GM23338 (cell line): ENCODE results near the gene SRSF12. TPM values are rescaled to one million over a fixed set of nuclear protein-coding genes. Genes with fewer than 3 reads are reported as not detected.
"Not testable (repeated sequence)": the region's sequence is repeated elsewhere in the genome, so short reads cannot be mapped to it uniquely, and the experiment has no call there.

Source experiments
- ATAC-seq: fragments of 200-7000 bp; cut with Tn5 transposase; 3 replicates; pipeline ENCODE4 v1.9.1; 2020
- DNase-seq: peaks from one replicate; pipeline ENCODE4 v3.0.0-alpha.2; 2015; ENCODE audit warnings: low spot score
- H2AFZ ChIP-seq: fragments of 200-600 bp; sonication (generic); 2 replicates; pipeline ENCODE4 v1.8.0; 2016; ENCODE audit warnings: antibody characterized with exemption, mild to moderate bottlenecking, moderate library complexity
- H3F3A ChIP-seq: fragments of 200-600 bp; sonication (generic); replicated peaks from 2 replicates; pipeline ENCODE4 v1.8.0; 2017; ENCODE audit warnings: antibody characterized with exemption, mixed run types, low read depth
- H3K27ac ChIP-seq: fragments of 200-600 bp; sonication (generic); 2 replicates; pipeline ENCODE4 v1.6.1; 2016; ENCODE audit warnings: low read depth
- H3K27me3 ChIP-seq: fragments of 200-600 bp; sonication (generic); 2 replicates; pipeline ENCODE4 v1.8.0; 2016; ENCODE audit warnings: mild to moderate bottlenecking, mixed run types, moderate library complexity; ENCODE audit not compliant: insufficient read depth
- H3K36me3 ChIP-seq: fragments of 200-600 bp; sonication (generic); 2 replicates; pipeline ENCODE4 v1.8.0; 2016; ENCODE audit warnings: mild to moderate bottlenecking; ENCODE audit not compliant: insufficient read depth
- H3K4me1 ChIP-seq: fragments of 200-600 bp; sonication (generic); 2 replicates; pipeline ENCODE4 v1.8.0; 2016; ENCODE audit warnings: mild to moderate bottlenecking, moderate library complexity; ENCODE audit not compliant: insufficient read depth
- H3K4me2 ChIP-seq: fragments of 200-600 bp; sonication (generic); 2 replicates; pipeline ENCODE4 v1.7.1; 2017; ENCODE audit warnings: mixed run types
- H3K4me3 ChIP-seq: fragments of 200-600 bp; sonication (generic); 2 replicates; pipeline ENCODE4 v1.6.1; 2016; ENCODE audit warnings: mixed run types
- H3K79me2 ChIP-seq: fragments of 200-600 bp; sonication (generic); replicated peaks from 2 replicates; pipeline ENCODE4 v1.8.0; 2017; ENCODE audit warnings: mild to moderate bottlenecking; ENCODE audit not compliant: insufficient read depth
- H3K9me2 ChIP-seq: fragments of 200-600 bp; sonication (generic); 2 replicates; pipeline ENCODE4 v1.8.0; 2017; ENCODE audit not compliant: insufficient read depth
- H4K20me1 ChIP-seq: fragments of 200-600 bp; sonication (generic); replicated peaks from 2 replicates; pipeline ENCODE4 v1.8.0; 2017; ENCODE audit warnings: mild to moderate bottlenecking; ENCODE audit not compliant: insufficient read depth
- H3K27ac Mint-ChIP-seq: 2 replicates; pipeline ENCODE4 v1.8.0; 2020; ENCODE audit warnings: inconsistent platforms, mild to moderate bottlenecking, moderate library complexity, mixed read lengths
- H3K27me3 Mint-ChIP-seq: 3 replicates; pipeline ENCODE4 v1.8.0; 2022; ENCODE audit warnings: low read depth, mild to moderate bottlenecking, moderate library complexity, mixed read lengths, inconsistent platforms; ENCODE audit not compliant: insufficient read depth, poor library complexity
- H3K36me3 Mint-ChIP-seq: 3 replicates; pipeline ENCODE4 v1.8.0; 2021; ENCODE audit warnings: low read depth, mild to moderate bottlenecking, inconsistent platforms, moderate library complexity, mixed read lengths
- H3K4me1 Mint-ChIP-seq: 3 replicates; pipeline ENCODE4 v1.8.0; 2020; ENCODE audit warnings: mild to moderate bottlenecking, inconsistent platforms, mixed read lengths
- H3K4me3 Mint-ChIP-seq: 3 replicates; pipeline ENCODE4 v1.8.0; 2021; ENCODE audit warnings: moderate library complexity, mild to moderate bottlenecking, inconsistent platforms, mixed read lengths
- H3K9me3 Mint-ChIP-seq: 3 replicates; pipeline ENCODE4 v1.8.0; 2020; ENCODE audit warnings: moderate library complexity, mild to moderate bottlenecking, inconsistent platforms, mixed read lengths
- CREB1 ChIP-seq: fragments of 250-450 bp; sonication (Bioruptor Pico); IDR thresholded peaks from 2 replicates; pipeline ENCODE4 v1.5.0; 2020; ENCODE audit warnings: low read depth, mild to moderate bottlenecking, moderate library complexity
- CTCF ChIP-seq, 2 experiments: fragments of 200-600 bp in 1 of 2; sonication (generic) in 1 of 2; conservative IDR thresholded peaks; 2 replicates each; pipeline versions ENCODE4 v1.5.1 to v1.6.1; 2016 to 2017; ENCODE audit warnings: antibody characterized with exemption in 2 of 2, low read depth in 2 of 2, mild to moderate bottlenecking in 2 of 2, moderate library complexity in 1 of 2
- ETS1 ChIP-seq: IDR thresholded peaks from 2 replicates; pipeline ENCODE4 v1.6.1; 2016; ENCODE audit warnings: antibody characterized with exemption
- EZH2phosphoT487 ChIP-seq: fragments of 200-600 bp; sonication (generic); IDR thresholded peaks from one replicate; pipeline ENCODE4 v1.8.1; 2018; ENCODE audit warnings: antibody characterized with exemption; ENCODE audit not compliant: unreplicated experiment
- JUNB ChIP-seq: IDR thresholded peaks from one replicate; pipeline ENCODE4 v1.6.1; 2016; ENCODE audit warnings: antibody characterized with exemption; ENCODE audit not compliant: unreplicated experiment
- REST ChIP-seq: IDR thresholded peaks from one replicate; pipeline ENCODE4 v1.6.1; 2018; ENCODE audit warnings: antibody characterized with exemption; ENCODE audit not compliant: unreplicated experiment
- STAT1 ChIP-seq: IDR thresholded peaks from one replicate; pipeline ENCODE4 v1.6.1; 2016; ENCODE audit warnings: antibody characterized with exemption; ENCODE audit not compliant: unreplicated experiment
- ZNF331 ChIP-seq: fragments of 250-450 bp; sonication (Bioruptor Pico); IDR thresholded peaks from 2 replicates; pipeline ENCODE4 v1.5.0; 2020; ENCODE audit warnings: low read depth, mild to moderate bottlenecking, moderate library complexity
- polyA plus RNA-seq: library from polyadenylated mRNA; unstranded; fragments of >200 nt; fragmentation: Nextera tagmentation; extraction: Ambion mirVana; gene quantifications from 2 replicates; pipeline ENCODE4 v1.2.1, GENCODE V29; 2016
- total RNA-seq: library from RNA; depleted of rRNA; stranded (reverse); fragments of >200 nt; shearing (Covaris generic); gene quantifications from 2 replicates; pipeline ENCODE4 v1.2.3, GENCODE V29; 2014

The SRSF12 gene
- total and polyA plus RNA-seq, 2 experiments from 2014 or later: 3.6 TPM

GRCh38 chr6:89131599-89131998, 13.7 kb upstream of the SRSF12 start (continued):
- TF ChIP-seq ETS1: no peak
- TF ChIP-seq REST: no peak
- no peak for TF ChIP-seq STAT1
- no peak for TF ChIP-seq EZH2phosphoT487
- no peak for TF ChIP-seq ZNF331 (CRISPR knock-in tag)
- no peak for TF ChIP-seq CTCF (conservative IDR thresholded peaks at IDR 0.05; ENCODE audit: low read depth in 2 of 2)
- no peak for TF ChIP-seq CREB1 (CRISPR knock-in tag)
- TF ChIP-seq JUNB: no peak

GRCh38 chr6:89128256-89128671, 10.4 kb upstream of the SRSF12 start:
- not testable (repeated sequence) for ATAC-seq

More at GRCh38 chr6:89128256-89128671, 10.4 kb upstream of the SRSF12 start:
- H3K4me2 ChIP-seq, H3K4me3 ChIP-seq, H3K36me3 Mint-ChIP-seq, H3F3A ChIP-seq, H3K27ac Mint-ChIP-seq, H4K20me1 ChIP-seq, H3K4me3 Mint-ChIP-seq, H3K4me1 ChIP-seq, H3K9me3 Mint-ChIP-seq, H3K36me3 ChIP-seq, H3K4me1 Mint-ChIP-seq, H3K9me2 ChIP-seq, H3K27ac ChIP-seq, DNase-seq, H2AFZ ChIP-seq, H3K79me2 ChIP-seq: not testable (repeated sequence)
- H3K27me3 Mint-ChIP-seq: peaks cover 12% of the 10 kb centered on the region
- H3K27me3 ChIP-seq: peaks cover 37% of the 10 kb centered on the region
